Frontal cortex (tissue), 4 donors: ENCODE measurements around the gene KPNA1. TPM values are rescaled to one million over a fixed set of nuclear protein-coding genes. Genes with fewer than 3 reads are reported as not detected.

ENCODE experiments used
- DNase-seq, 2 donors: peaks; one replicate each; pipeline ENCODE4 v3.0.0; 2012; ENCODE audit warnings: low spot score in 2 of 2
- FAIRE-seq: peaks from 2 replicates; lab custom pipeline; 2012; peaks lifted over from hg19 to GRCh38; lab: Jason Lieb, UNC
- total RNA-seq: library from RNA; depleted of rRNA; stranded (reverse); fragments of >200 nt; gene quantifications from one replicate; pipeline ENCODE4 v1.2.3, GENCODE V29; 2014
- donor health status: control.
- donor health status: control.
- donor health status: control.

Gene KPNA1
- 46.5 TPM for total RNA-seq

DNA sequence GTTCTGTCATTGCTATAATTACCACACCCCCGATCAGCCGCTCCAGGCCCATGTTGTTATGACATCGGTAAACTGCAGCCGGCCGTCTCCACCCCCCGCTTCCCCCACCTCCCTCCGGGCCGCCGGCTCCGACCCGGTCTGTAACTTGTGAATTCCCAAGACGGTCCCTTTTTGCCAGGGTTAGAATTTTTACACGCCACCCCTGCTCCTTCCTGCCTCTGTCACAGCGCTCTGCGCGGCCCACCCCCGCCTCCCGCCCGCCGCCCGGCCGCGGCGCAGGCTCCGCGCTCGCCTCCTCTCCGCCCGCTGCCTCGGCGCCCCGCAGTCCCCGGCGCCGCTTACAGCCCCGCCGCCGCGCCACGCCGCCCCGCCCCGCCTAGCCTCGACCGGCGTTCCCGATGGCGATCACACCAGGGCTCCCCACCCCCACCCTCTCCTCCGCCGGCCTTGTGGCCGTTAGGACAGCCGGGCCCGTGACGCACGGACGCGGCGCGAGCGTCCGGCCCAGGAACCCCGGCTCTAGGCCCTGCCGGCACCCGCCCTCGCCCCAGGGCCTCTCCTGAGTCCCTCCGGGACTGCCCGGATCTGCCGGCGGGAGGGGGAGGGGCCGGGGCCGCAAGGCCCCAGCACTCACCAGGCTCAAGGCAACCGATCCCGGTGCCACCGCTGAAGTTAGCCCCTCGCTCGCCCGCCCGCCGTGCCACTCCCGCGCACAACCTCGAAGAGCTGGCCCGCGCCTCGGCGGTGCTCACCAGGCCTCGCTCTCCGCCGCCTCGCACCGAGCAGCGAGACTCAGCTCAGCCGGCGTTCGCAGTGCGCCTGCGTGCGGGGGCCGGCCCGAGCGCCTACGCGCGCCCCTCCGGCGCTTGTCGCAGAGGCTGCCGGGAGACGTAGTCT lies at the start of gene KPNA1:
Gene KPNA1, minus strand, starts transcription at position 817 of the 897 bp plus-strand sequence. CDS start 18,374 bp downstream, outside the sequence.
- FAIRE-seq (no peak), DNase-seq (peak; percentile 90 to 94)

DNA sequence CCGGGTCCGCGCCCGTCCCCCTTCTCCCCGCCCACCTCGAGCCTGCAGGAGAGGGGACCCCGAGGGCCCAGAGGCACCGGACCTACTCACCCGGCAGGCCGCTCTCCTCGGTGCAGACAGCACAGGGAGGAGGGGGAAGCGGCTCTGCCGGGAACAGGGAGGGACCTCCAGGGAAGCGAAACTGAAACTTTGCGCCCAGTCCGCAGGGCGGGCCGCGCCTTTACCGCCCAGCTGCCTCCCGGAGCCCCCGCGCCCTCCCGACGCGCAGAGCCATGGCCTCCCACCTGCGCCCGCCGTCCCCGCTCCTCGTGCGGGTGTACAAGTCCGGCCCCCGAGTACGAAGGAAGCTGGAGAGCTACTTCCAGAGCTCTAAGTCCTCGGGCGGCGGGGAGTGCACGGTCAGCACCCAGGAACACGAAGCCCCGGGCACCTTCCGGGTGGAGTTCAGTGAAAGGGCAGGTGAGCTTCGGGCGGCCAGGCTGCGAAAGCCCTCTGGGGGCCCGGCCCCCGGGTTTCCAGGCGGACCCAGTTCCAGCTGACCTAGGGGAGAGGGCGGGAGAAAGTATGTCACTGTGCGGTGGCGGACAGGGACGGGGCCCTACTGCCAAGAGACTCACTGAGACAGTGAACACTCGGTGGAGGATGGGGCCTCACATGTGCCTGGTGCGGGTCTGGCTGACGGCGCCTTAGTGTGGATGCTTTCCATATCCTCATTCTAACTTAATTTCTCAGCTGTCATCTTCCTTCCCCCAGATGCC lies 49.6 kb upstream of the KPNA1 start, which contains the start of the genes DTX3L and PARP9:
Gene DTX3L, plus strand, starts transcription at position 184 of the 758 bp plus-strand sequence. Its CDS starts 89 bp downstream, at position 273.
Gene PARP9, minus strand, starts transcription at position 146 of the 758 bp plus-strand sequence. CDS start 4,680 bp downstream, outside the sequence.
- DNase-seq (peak; percentile 72 to 83), FAIRE-seq (no peak)

DNA sequence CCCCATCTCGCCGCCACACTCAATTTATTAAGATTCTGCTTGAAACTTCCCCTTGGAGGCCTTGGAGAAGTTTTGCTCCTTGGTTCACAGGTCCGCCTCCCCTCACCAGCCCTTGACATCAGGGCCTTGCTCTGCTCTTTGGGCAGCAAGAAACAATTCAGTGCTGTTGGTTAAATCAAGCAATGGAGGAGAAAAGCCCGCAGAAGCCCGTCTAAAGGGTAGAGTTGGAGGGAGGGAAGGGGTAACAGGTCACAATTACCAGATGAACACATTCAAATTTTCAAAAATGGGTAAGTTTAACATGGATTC lies 48.9 kb upstream of the KPNA1 start:
- FAIRE-seq, result no peak

DNA sequence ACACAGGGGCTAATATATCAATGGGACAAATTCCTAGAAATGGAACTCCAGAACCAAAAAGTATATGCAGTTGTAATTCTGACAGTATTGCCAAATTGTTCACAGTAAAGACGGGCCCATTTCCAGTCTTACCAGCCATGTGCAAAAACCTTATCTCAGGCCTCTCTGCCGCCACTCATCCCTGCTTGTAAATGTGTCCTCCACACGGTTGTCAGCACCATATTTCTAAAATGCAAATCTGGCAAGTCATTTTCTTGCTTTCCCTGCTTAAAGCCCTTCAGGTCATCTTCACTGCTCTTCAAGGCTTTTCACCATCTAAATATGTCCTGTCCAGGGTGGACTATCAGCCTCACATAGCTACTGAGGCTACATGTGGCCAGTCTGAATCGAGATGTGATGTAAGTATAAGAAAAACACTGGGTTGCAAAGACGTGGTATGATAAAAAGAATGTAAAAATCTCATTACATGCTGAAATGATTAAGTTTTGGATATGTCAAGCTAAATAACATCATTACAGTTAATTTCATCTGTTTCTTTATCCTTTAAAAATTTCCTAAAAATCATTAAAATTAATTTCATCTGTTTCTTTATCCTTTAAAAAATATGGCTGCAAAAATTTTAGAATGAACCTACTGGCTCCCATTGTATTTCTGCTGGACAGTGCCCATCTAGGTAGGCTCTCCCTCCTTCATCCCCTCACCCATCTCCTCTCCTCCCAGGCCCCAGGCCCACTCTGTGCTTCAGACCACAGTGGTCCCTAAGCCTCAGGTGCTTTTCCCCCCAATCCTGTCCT lies 48.4 kb upstream of the KPNA1 start:
- FAIRE-seq (no peak), DNase-seq (no peak)

More for the DNA sequence above, 48.9 kb upstream of the KPNA1 start:
- no peak for DNase-seq

DNA sequence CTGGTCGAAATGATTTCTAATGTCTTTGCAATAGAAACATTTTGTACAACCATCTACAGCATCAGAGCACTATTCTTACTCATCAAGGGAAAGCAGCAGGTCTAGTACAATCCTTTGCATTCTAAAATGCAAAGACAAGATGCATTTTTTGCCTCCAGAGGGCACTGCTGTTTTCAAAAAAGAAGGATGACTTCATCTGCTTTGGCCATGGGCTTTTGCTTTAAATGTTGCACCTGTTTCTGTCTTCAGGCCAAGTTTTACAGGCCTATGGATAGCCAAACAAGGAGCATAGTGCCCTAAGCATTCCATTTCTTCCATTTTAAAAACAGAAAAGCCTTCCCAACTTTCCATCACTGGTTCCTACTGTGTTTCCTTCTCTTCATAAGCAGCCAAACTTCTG lies 45.9 kb upstream of the KPNA1 start:
- FAIRE-seq (no peak), DNase-seq (peak in 1 of 2 donors; percentile 45)

DNA sequence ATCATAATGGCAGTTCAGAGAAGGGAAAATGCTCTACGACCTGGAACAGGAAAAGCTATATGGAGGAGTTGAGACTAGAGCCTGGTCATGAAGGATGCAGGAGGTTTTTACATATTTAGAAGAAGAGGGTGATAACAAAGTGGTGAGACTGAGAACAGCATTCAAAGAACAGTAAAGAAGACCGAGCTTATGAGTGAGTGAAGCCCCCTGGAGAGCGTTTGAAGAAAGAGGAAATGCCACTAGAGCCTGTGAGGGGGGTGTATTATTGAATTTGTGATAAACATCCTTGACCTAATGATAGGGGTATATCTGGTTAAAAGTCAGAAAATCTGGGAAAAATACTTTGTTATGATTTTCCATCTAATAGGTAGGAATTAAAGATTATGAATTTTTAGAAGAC lies 45.2 kb upstream of the KPNA1 start:
- DNase-seq, result no peak
- no peak for FAIRE-seq

DNA sequence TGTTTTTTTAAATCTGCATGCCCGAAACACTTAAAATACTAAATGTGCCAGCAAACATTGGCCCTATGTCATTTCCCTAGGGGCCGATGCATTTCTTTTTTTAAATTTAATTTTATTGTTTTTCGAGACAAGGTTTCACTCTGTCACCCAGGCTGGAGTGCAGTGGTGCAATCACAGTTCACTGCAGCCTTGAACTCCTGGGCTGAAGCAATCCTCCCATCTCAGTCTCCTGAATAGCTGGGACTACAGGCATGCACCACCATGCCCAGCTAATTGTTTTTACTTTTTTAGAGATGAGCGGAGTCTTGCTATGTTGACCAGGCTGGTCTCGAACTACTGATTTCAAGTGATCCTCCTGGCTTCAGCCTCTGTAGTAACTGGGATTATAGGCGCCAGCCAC lies 43.9 kb upstream of the KPNA1 start:
- FAIRE-seq (no peak), DNase-seq (no peak)

DNA sequence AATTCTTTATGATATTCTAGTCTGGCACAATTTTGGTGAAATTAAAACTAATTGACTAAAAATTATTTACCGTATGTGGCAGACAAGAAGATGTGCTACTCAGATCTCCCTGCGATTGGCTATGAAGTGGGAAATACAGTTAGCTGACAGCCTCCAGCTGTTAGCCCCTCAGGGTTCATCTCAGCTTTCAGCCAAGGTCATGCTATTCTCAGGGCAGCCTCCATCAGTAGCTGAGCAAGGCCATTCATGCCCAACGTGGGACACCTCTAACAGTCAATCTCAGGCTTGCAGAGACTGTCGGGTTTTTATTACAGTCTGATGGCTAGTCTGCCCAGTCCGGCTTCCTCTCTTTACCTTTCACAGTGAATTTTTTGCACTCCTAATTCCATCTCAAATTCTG lies 42.6 kb upstream of the KPNA1 start:
- FAIRE-seq (no peak), DNase-seq (no peak)

DNA sequence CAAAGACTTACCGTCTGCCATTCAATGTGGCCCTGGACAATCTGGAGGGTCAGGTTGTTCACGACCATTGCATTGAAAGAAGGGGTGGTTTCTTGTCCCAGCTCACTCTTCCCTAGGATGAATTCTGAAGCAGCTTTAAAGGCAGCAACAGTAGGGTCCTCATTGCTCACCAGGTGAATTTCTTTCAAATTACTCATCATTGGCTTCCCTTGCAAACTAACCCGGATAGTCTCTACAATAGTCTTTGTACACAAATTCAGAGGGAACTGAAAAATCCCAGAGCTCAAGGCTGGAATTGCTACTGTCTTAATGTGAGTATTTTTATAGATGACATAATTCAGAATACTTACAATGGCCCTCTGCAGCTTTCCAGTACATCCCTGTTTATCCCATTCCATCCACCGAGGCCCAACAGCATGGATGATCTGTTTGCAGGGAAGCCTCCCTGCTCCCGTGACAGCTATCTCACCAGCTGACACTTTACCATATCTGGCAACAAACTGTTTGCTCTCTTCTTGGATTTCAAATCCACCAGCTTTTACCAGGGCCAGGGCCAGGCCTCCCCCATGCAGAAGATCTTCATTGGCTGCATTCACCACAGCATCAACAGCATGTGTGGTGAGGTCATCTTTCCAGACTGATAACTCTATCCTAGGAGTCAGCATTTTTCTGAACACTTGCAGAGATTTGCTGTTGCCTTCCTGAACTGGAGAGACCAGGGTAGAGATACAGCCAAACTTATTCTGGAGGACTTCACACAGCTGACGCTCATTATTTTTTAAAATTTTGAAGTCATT lies 40.7 kb upstream of the KPNA1 start:
- DNase-seq, result no peak

DNA sequence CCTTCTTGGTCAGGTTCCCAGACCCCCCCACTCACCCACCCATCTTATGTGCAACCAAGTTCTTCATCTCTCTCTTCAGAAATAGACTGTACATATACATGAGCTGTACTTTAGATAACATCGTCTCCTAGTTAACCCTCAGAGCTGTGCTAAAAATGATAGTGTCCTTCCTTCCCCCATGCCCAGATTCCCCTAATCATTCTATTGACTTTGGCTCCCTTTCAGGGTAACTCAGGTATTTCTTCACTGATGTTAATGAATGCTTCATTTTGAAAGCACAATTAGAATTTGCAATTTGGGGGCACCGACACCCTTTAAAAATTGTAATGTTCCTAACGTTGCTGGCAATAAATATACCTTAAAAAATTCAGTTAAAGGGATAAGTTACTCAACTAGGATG lies 38.4 kb upstream of the KPNA1 start:
- DNase-seq, result no peak
- no peak for FAIRE-seq

More for the DNA sequence above, 40.7 kb upstream of the KPNA1 start:
- FAIRE-seq, result no peak

DNA sequence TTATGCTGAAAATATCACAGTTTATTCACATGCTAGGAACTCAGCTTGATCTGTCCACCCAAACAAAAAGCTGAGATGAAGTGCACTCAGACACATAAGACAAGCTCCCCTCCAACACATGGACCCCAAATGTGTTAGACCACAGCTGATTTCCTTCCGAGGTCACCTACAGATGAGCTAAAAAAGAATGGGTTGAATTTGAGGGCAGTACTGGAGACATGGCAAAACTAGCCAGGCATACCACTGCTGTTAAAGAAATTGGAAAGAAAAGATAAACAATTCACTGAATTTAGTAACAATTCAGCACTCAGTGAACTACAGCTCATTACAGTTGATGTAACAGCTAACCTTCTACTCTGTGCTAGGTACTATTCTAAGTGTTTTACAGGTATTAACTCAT lies 33.9 kb upstream of the KPNA1 start:
- FAIRE-seq (no peak), DNase-seq (no peak)

DNA sequence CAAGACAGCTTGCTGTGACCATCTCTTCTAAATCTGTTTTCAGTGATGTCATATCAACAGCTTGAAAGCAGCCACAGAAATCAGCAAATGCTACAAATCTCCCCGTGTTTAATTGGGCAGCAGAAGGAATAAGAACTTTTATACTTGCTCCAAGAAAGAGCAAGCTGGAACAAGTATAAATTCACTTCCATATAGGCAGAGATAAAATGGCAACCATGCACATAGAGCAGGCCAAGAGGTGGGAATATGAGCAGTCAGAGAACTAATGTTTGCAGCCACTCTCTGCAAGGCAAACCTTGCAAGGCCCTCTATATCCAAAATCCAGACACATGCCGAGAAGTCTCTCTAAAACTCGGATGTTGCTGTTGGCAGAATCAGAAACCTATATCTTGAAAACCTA lies 33.3 kb upstream of the KPNA1 start:
- DNase-seq, result no peak
- no peak for FAIRE-seq

DNA sequence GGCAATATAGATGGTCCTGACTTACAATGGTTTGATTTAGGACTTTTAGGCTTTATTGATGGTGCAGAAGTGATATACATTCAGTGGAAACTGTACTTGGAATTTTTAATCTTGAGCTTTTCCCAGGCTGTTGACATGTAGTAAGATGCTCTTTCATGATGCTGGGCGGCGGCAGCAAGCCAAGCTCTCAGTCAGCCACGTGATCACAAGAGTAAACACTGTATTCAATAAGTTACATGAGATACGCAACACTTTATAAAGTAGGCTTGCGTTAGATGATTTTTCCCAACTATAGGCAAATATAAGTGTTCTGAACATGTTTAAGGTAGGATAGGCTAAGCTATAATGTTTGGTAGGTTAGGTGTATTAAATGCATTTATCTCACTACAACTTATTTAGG lies 31.4 kb upstream of the KPNA1 start:
- DNase-seq (no peak), FAIRE-seq (no peak)

DNA sequence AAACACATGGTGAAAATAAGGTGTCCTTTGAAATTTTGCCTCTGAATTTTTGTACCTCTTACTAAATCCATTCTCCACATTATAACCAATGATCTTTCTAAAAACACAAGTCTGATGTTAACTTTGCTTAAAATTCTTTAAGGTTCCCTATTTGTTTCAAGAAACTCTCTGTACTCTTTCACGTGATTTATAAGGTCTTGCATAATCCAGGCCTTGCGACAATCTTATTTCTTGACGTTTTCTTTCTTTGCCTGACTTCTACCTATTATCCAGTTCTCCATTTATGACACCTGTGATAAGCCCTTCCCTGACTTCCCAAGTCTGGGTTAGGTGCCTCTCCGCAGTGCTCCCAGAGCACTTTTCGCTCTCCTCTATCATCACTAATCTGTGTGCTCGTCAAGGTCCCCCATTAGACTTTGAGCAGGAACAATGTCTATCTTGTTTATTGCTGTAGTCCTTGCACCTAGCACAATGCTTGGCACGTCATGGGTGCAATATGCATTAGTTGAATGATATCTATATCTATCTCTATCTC lies 24.3 kb upstream of the KPNA1 start:
- DNase-seq, result no peak
- FAIRE-seq, result no peak

DNA sequence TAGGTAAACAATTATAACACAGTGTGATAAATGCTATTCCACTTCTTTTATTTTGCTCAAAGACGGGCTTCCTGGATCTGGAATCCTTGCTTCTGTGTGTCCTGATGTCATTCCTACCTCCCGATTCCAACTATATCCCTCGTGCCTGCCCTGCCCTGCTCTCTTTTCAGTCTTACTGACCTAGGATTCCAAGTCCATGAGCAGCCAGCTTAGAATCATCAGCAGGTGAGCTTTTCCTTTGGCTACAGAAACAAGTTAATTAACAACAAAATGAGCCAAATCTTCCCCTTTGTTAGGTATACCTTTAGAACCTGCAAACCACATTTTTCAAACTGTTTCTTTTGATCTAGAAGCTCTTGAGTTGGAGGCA lies 21.9 kb upstream of the KPNA1 start:
- DNase-seq (no peak), FAIRE-seq (no peak)

DNA sequence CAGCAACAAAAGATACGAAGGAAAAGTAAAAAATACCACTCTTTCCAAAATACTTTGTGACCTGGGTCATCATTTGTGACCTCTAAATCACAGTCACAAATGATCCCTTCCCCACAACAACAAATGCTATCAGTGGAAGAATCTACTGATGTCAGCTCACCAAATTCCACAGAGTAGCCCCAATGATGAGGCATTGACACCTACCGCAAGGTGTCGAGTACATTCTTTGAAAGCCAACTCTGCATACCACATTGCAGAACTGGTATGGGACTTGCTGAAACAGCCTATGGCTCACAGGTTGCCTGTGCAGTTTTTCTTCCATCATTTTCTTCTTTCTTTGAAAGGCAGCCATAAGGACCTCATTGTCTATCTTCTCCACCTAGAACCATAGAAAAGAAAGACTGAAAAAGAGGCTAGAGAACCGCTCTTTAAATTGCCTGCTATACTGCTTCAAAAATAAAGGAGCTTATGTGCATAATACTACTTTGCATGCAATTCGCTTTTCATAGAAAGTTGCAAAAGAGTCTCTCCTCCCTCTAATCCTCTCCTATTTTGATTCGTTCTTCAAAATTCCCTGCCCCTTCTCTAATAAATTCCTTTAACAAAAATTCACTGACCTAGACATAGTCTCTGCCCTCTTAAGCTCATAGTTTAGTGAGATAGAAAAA lies 21.4 kb upstream of the KPNA1 start:
- no peak for FAIRE-seq
- DNase-seq, result no peak

DNA sequence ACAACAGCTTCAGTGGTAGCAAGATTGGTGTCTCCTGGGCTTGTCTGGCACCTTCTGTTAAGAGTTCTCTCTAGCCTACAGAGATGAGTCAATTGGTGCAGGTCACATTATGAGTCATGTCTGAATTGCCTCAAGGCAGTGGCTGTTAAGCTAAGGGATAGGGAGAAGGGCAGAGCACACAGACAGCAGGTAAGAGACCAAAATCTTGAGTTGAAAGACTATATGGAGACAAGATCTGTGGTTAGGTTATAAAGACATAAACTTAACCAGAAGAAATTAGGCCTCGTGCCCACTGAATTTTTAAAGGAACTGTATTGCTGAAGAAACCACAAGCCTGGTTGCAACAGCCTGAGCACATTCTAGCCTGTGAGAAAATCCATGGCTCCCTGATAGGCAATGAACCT lies 19.2 kb upstream of the KPNA1 start:
- no peak for FAIRE-seq
- DNase-seq, result no peak

DNA sequence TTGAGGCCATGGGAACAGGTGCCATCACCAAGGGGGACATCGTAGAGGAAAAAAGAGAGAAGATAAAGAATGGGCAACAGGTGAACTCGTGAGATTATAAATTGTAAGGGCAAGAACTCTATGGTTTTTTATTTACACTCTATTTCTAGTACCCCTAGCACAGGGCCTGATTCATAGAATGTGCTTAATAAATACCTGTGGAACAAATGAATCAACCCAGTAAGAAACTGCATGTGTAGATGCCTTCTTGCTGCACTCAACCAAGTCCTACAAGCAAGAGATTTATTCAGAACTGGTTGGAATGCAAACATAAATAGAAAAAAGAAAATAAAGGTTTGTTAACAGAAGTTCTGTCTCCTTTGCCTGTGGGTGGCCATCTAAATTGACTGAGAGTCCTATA lies 18.7 kb upstream of the KPNA1 start:
- no peak for FAIRE-seq

DNA sequence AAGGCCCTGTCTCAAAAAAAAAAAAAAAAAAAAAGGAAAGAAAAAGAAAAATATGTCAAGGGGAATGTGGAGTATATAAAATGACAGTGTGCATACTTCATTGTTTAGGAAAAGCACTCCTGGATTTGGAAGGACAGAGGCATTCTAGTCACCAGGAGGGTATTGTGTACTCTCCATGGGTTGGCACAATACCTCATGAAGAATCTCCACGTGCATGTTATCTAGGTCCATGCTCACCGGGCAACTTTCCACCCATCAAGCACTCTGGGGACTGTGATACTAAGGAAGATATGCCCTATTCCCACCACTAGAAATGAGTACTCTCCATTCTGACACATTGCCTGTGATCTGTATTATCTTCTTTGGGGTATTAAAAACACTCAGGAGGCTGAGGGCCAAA lies 15.4 kb upstream of the KPNA1 start:
- FAIRE-seq (no peak), DNase-seq (no peak)

More for the DNA sequence above, 18.7 kb upstream of the KPNA1 start:
- no peak for DNase-seq
